GM21786 (cell line): ENCODE data around the gene ALDH3B1.
"Not testable (repeated sequence)": the region's sequence is repeated elsewhere in the genome, so short reads cannot be mapped to it uniquely, and the experiment has no call there.

Experiments used
- ATAC-seq: cut with Tn5 transposase; IDR thresholded peaks from one replicate; pipeline ENCODE4 v1.9.1; 2021; ENCODE audit not compliant: unreplicated experiment

The ALDH3B1 gene, protein sequence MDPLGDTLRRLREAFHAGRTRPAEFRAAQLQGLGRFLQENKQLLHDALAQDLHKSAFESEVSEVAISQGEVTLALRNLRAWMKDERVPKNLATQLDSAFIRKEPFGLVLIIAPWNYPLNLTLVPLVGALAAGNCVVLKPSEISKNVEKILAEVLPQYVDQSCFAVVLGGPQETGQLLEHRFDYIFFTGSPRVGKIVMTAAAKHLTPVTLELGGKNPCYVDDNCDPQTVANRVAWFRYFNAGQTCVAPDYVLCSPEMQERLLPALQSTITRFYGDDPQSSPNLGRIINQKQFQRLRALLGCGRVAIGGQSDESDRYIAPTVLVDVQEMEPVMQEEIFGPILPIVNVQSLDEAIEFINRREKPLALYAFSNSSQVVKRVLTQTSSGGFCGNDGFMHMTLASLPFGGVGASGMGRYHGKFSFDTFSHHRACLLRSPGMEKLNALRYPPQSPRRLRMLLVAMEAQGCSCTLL

DNA sequence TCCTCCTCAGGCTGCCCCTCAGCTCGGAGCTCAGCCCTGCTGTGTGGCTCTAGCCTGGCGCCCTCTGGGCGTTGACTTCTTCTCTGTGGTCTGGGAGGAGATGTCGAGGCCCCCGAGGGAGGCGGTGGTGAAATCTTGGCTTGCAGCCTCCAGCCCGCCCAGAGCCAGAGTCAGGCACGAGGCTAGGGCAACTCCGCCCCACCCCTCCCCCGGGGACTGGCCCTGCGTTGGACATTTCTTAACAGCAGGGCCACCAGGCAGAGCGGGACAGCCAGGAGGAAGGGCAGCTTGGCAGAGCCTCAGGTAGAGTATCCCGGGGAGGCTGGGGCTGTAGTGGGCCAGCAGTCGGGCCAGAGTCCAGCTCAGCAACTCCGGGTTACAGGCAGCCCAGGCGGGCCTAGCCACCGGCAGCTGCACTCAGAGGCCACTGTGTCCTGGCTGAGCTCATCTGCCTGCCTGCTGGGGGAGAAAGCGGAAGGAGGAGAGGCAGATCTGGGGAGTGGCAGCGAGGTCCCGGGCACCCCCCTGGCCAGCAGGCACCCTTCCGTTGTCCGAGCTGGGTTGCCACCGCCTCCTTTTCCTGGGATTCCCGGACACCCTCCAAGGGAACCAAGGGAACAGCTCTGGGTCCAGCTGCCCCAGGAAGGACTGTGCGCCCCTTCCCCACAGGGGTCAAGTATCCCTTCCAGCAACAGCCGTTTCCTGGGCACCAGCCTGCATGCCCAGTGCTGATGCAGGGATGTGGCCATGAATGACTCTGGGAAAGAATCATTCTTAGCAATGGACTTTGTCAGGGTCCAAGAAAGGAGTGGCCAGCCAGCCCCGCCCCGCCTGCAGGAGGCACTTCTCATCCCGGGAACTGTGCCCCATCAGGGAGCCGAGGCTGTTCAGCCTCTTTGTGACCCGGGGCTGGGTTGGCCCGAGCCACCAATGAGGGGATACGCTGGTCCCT lies at the start of gene ALDH3B1:
Gene ALDH3B1 (plus strand): TSS at position 238 of the 952 bp plus-strand sequence. CDS start 4,971 bp downstream, outside the sequence.
- no peak for ATAC-seq

DNA sequence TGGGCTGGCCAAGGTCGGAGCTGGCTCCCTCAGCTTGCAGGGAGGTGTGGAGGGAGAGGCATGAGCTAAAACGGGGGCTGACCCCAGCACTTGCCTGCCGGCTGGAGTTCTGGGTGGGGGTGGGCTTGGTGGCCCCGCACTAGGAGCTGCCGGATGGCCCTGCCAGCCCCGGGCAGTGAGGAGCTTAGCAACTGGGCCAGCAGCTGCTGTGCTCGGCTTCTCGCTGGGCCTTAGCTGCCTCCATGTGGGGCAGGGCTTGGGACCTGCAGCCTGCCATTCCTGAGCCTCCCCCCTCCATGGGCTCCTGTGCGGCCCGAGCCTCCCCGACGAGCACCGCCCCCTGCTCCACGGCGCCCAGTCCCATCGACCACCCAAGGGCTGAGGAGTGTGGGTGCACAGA lies 46.9 kb upstream of the ALDH3B1 start:
- not testable (repeated sequence) for ATAC-seq

DNA sequence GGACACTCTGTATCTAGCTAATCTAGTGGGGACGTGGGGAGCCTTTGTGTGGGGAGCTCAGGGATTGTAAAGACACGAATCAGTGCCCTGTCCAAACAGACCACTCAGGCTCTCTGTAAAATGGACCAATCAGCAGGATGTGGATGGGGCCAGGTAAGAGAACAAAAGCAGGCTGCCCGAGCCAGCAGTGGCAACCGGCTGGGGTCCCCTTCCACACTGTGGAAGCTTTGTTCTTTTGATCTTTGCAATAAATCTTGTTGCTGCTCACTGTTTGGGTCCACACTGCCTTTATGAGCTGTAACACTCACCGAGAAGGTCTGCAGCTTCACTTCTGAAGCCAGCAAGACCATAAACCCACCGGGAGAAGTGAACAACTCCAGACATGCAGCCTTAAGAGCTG lies 46.2 kb upstream of the ALDH3B1 start:
- not testable (repeated sequence) for ATAC-seq

DNA sequence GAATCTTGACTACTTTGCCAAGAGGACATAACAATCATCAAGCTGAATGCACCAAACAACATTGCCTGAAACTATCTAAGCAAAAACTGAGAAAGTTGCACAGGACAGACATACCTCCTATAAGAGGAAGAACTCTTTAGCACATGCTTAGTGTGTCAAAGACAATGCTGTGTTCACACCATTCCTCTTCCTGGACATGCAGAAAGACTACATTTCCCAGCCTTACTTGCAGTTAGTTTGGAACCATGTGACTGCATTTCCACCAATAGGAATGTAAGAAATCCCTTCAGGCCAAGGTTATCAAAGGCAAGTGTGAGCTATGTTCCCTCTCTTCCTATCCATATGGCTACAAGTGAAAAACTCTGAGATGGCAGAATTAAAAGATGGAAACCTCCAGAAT lies 45.4 kb upstream of the ALDH3B1 start:
- not testable (repeated sequence) for ATAC-seq

DNA sequence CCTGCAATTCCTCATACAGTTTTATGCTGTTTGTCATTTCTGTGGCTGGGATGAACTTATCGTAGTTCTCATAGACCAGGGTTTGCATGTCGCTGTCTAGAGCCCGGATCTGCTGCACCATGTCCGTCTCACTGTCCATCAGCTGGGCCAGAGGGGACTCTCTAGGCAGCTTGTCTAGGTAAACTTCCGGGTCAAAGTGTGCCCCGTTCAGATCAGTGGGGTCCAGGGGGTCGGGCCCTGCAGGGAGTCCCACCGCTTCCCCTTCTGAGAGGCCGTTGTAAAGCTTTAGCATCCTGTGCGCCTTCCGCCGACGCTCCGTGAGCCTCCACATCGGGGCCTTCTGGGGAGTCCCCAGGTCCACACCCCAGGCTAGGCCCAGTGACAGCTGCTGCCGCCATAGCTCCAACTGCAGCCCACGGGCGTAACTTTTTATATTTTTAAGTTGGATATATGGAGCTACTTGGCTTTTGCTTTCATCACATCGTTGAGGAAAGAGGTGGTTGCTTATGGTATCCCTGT lies 44.2 kb upstream of the ALDH3B1 start:
- not testable (repeated sequence) for ATAC-seq

DNA sequence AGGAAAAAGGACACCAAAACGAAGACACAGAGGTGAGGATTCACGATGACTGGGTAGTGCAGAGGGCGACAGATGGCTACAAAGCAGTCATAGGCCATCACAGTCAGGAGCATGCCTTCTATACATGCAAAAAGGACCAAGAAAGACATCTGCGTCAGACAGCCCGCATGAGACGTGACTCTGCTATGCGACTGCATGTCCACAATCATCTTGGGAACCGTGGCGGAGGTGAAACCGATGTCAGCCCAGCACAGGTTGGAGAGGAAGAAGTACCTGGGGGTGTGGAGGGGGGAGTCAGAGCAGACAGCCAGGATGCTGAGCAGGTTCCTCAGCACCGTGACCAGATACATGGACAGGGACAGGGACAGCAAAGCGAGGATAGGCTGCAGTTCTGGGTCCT lies 35.4 kb upstream of the ALDH3B1 start:
- ATAC-seq = not testable (repeated sequence)

DNA sequence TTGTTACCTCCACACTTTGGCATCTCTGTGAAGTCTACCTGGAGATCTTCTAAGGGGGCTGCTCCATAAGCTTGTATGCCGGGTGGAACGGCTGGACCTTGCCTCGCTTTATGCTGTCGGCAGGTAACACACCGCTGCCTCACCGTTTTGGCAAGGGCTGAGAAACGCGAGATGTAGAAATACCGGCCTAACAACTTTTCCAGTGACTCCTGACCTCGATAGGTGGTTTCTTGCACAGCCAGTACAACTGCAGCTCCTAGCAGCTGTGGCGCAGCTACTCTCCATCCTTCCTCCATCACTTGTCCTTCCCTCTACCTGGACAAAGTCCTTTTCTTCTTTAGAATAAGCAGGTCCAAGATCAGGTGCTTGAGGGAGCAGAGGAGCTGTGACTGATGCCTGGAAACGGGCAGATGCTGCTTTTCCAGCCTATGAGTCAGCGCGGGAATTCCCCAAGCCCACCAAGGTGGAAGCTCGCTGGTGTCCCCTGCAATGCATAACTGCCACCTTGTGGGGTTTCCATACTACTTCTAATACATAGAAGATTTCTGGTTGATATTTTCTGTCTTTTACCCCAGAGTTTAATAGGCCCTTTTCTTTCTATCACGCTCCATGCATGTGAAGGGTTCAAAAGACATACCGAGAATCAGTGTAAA lies 31.2 kb upstream of the ALDH3B1 start:
- not testable (repeated sequence) for ATAC-seq

DNA sequence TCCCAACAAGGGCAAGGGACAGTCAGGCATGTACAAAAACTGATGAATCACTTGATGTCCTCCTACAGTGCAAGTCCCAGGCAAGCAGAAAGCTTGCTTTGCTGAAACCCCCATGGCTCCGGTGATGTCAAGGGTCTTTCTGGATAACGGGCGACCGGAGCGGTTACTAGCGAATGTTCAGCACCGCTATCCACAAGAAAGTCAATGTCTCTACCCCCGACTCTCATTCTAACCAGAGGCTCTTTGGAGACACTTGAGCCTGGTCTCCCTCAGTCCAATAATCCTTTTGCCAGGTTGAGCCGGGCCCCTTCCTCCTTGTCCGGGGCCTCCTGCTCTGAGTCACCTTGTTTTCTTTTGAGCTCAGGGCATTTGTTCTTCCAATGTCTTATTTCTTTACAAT lies 28.9 kb upstream of the ALDH3B1 start:
- not testable (repeated sequence) for ATAC-seq

DNA sequence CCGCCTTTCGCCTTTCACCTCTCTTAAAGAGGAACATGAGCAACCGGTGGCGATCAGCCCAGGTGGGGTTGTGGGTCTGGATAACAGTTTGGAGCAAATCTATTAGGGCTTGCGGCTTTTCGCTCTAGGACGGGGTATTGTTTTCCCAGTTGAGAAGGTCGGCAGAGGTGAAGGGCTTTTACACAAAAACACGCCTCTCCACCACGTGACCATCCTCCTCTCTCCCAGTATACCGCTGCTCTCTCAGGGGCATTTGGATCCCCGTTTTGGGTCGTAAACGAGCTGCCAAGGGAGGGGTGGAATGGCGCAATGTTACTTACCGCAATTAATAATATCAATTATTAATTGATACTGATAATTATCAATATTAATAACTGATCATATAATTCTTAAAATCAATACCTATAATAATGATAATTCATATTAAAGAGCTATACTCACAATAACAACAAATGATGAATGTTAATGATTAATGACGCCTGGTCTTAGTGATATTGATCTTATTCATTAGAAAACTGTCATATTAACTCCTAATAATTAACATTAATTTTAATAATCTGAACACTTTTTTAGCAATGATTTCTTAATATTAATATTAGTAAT lies 27.8 kb upstream of the ALDH3B1 start:
- not testable (repeated sequence) for ATAC-seq

DNA sequence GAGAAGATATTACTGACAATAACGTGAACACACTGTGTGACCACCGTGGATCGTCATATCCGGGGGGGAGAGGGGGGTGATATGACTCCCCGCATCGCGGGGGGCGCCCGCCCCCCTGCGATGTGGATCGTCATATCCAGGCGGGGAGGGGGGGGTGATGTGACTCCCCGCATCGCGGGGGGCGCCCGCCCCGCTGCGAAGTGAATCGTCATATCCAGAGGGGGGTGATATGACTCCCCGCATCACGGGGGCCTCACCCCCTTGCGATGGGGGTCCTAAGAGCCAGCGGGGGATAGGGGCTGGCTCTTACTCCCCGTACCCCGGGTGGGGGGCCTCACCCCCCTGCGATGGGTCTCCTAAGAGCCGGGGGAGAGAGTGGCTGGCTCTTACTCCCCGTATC lies 26.2 kb upstream of the ALDH3B1 start:
- ATAC-seq = no peak

DNA sequence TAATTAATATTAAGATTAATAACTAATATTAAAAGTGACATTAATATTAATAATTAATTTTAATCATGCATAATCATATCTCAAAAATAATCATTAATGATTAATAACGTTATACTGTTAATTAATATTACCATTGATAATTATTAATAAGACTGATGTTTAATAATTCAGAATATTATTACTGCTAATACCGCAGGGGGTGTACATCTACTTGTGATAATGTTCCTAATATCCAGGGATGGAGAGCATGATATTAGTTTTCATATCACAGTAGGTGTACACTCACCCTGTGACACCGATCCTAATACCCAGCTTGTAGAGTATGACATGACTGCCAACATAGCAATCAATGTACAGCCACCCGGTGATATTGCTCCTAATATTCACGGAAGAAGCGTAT lies 24.8 kb upstream of the ALDH3B1 start:
- not testable (repeated sequence) for ATAC-seq

DNA sequence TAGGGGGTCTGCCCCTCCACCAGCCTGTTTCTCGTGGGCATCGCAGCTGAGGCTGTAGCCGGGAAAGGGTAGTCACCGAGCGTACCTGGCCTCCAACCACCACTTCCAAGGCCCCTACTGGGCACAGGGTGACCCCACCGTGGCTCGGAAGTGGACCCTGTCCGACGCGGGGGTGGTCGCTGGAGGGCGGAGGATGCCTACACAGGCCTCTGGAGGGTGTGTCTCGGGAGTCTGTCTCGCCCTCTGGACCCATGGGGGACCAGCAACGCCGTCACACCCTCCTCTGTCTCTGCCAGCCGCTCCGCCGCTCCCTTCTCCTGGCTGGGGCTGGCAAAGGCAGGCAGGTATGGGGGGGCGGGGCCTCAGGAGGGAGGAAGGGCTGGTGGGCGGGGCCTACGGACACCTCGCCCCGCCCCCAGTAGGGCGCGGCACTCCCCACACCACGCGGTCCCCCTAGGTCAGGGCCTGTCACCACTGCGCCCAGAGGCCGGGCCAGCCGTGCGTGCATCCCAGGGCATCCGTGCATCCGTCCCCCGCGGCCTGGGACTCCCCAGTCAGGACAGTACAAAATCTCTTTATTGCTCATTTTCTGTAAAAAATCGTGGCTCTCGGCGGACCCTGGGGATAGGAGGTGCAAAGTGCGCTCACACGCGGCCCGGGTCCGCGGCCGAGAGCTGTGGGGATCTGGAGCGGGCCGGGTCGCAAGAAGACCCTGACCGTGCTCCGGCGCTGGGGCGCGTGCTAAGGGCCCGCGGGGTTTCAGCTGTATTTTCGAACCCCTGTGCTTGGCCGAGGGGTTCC lies 19.4 kb upstream of the ALDH3B1 start:
- ATAC-seq = not testable (repeated sequence)

DNA sequence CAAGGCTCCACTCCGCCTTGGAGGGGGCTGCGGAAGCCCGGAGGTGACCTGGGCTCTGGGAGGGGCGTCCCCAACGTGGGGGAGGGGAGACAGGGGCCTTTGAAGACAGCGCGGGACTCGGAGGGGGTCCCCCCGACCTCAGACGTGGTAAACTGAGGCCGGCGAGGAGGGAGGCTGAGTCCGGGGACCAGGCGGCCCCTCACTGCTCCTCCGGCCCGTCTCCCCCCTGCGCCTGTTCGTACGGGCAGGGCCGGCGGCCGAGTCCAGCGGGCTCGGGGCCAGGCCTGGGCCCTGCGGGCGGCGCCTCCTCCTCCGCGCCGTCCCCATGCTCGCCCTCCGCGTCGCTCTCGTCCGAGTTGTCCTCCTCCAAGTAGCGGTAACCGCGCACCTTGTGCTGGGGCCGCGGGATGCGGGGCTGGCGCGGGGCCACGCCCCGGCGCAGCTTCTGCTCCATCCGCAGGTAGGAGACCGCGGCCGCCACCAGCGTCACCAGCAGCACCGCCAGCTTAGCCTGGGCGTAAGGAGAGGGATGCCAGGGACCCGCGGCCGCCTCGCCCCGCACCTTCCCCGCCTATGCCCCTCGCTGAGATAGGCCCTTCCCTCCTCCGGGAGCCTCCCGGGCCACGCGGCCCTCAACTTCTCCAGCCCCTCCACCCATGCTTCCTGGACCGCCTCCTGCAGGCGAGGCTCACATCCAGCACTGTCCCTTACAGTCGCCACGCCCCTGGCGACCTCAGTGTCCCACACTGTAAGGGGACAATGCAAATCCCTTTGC lies 18.6 kb upstream of the ALDH3B1 start:
- ATAC-seq = not testable (repeated sequence)

DNA sequence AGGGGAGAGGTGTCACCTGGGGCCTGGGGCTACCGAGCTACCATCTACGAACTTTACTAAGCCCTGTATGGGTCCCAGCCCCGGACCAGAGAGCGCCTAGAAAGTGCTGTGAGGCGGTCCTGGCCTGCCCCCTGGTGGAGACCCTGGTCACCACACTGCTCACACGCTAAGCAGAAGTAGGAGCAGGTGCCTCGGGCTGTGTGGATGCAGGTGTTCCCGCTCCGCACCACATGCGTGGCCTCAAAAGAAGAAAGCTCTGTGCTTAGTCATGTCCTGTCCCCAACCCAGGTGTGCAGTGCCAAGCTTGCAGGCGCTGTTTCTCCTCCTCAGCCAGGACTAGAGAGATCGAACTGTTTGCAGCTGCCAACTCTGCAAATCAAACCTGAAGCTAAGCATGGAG lies 16.3 kb upstream of the ALDH3B1 start:
- ATAC-seq = not testable (repeated sequence)

DNA sequence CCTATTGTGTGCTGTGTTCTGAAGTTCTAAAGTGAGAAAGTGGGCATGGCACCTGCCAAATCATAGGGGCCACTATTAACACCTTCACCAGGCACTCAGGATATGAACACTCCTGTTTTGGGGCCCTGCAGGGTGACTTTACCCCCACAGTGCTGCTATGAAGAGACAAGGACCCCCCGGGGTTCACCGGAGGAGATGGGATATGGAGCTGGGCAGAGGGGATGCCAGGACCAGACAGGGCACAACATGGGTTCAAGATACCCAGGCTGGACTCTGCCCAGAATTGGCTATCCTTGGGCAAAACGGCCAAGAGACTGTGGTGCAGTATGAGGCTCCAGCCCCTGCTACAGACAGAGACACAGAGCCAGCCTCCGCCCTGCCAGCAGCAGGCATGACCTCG lies 15.7 kb upstream of the ALDH3B1 start:
- not testable (repeated sequence) for ATAC-seq

DNA sequence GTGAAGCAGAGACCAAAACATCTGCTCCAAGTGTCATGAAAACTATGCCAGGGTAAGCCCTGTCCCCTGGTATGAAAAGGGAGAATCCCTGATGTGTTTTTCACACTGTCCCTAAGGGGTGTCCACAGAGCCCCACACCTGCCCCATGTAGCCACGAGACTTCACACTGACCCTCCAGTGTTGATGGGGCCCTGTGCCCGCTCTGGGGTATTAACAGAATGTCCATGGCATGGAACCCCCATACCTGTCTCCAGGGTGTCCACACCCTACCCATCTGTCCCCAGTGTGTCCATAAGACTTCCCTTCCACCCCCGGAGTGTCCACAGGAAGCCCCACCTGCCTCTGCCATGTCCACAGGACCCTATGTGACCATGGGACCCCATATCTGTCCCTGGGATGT lies 15.0 kb upstream of the ALDH3B1 start:
- not testable (repeated sequence) for ATAC-seq

DNA sequence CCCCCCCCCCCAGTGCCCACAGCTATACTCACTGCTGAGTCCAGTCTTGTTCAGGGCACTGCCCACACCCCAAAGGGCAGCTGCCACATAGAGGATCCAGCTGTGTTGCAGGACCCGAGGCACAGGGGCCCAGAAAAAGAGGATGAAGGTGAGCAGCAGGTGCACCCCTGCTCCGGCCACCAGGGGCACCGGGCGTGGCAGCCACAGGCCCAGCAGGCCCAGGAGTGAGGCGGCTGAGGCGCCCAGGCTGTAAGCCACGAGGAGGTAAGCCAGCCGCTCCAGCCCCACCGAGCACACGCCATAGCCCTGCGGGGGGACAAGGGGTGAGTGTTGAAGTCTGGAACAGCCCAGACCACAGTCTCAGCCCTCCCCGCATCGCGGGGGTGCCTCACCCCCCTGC lies 14.5 kb upstream of the ALDH3B1 start:
- ATAC-seq = not testable (repeated sequence)

DNA sequence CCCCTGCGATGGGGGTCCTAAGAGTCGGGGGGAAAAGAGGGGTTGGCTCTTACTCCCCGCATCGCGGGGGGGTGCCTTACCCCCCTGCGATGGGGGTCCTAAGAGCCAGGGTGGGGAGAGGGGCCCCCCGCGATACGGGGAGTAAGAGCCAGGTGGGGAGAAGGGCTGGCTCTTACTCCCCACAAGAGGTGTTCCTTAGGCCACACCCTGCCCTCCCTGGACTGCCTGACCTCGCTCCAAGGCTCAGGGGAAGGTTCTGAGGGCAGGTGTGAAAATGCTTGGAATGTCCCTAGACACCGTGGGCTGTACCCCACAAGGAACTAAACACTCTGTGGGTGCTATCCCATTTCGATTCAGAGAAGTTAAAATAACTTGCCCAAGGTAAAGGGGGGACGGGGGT lies 14.1 kb upstream of the ALDH3B1 start:
- ATAC-seq = no peak
